ENCODE measurements around the gene NAMPT.

Gene NAMPT

DNA sequence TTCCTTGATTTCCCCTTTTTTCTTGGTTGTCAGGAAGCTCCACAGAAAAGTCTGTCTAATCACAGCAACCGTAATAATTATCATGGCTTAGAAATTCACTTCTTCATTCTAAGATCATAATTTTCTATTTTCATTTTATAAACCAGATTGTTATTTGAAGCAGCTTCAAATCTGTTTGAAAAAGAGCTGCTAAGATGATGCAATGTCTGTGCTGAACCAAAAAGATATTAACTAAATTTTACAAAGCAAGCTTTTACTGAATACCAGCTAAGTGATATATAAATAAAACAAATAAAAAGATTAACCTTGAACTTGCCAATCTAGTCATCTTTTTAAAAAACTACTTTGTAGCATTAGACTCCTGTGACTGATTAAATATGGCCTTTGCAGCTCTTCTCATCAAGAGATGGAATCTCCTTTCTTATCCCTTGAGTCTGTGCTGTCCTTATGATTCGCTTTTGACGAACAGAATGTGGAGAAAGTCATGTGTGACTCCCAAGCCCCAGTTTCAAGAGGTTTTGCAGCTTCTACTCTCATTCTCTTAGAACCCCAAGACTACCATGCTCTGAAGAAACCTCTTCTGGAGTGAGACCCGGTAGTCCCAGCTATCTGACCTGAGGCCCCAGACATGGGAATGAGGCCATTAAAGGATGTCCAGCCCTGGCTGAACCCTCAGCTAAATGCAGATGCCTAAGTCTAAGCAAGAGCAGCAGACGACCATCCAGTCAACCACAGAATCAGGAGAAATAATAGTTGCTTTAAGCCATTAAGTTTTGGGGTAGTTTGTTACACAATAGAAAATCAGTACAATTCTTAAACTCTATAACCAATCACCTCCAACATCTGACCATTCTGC is 14.4 kb downstream of the NAMPT start:
- DNase-seq: no peak

DNA sequence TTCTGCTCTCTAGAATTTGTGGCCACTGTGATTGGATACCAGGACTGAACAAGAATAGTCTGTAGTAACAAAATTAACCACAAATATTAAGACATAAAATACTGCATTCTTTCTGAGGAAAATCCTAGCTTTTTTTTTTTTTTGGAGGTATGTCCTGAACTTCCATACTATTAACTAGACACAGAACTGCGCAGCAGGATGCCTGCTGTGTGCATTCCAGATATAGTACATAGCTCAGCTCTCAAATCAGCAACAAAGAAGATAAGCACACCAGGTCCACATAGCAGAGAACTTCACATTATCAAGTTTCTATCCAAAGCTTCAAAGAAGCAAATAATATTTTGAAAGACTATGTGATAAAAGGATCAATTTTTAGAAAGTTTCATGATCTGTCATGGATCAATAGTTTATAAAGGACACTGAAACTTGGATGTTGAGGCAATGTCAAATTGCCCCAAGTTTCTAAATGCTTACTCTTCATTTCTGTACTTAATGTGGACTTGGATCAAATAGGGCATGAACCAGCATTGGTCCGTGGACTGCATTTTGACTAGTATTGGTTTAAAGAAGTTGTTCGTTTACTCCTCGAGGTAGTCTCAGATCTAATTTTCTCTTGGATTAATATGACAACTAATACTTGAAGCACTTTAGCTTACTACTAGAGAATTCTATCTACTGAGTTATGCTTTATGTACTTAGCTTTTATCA is 15.4 kb downstream of the NAMPT start:
- no peak for DNase-seq

DNA sequence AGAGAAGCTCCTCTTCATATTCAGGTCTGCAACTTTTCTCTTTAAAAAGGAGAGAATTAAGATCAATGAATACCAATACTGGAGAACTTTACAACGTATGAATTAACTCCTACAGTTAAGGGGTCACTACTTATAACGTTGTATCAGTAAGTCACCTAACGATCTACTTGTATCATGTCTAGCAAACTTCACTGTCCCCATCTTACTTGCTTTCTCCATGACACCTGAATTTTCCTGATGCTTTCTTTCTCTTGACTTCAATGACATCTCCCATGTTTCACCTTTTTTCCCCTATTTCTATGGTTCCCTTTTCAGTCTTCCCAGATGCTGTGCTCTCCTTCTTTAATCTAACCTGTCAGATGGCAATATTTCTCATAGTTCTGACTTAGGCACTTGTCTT is 19.6 kb downstream of the NAMPT start:
- DNase-seq: no peak

DNA sequence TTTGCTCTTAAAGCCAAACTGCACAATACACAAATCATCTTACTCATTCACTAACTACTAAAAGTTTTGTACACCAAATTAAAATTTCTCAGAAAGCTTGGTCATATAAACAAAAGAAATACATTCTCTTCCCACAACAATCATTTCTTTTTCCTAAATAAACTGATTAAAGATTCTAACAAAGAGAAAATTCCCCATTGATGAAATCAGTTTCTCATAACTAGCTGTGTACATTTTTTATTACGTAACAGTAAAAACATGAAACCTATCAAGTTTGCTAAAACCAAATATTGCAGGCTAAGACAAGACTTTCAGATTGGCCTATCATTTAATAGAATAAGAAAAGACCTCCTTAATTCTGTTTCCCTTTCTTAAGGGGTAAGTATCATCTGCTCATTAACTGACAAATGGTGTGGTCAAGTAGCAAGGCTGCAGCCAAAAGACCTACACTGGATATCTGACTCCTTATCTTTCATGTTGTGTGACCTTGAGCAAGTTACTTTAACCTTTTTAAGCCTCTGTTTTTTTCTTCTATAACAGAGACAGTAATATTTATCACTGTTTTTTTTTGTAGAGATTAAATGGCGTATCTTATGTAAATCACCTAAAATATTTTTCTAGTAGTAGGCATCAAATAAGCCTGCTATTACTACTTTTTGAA is 22.4 kb downstream of the NAMPT start:
- no peak for DNase-seq

- DNase-seq: no peak
Observed at GRCh38 chr7:106260136-106260561, 24.6 kb downstream of the NAMPT start.

GRCh38 chr7:106258789-106259188 is 26.0 kb downstream of the NAMPT start:
- no peak for DNase-seq

- DNase-seq: no peak
Observed at GRCh38 chr7:106257752-106258151, 27.0 kb downstream of the NAMPT start.

DNA sequence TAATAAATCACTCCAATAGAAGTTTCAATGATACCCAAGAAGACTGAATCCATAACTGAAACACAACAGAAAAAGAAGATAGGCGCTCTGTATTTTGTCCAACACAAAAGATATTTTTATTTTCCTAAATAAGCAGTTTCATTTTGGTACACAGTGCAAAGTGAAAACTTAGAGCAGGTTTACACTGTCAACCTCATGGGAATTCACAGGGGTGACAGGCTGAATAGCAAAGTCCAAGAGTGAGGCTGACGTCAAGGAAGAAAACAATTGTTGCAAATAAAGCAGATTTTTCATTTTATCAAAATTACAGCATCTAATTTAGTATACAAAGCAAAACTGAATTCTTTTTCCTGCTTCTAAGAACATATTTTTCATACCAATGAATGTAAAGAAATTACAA is 28.6 kb downstream of the NAMPT start:
- no peak for DNase-seq

DNA sequence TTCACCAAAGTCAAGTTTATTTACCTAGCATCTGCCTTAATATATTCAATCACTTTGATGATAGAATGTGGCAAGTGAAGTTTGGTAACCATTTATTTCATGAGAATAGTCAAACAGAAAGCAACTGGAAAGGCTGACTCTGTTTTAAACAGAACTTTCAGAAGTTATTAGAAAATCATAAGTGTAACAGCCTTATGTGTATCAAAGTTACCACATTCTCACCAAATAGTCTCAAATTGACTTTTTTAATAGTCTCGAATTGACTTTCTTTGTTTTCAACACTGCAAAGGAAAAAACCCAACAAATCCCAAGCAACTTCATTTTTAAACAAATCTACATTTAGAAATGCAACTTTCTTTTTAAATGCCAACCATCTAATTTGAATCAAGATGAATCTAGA is 29.5 kb downstream of the NAMPT start:
- DNase-seq: no peak

GRCh38 chr7:106254525-106255116 is 30.2 kb downstream of the NAMPT start:
- DNase-seq: no peak

GRCh38 chr7:106252568-106252967 is 32.2 kb downstream of the NAMPT start:
- no peak for DNase-seq

DNA sequence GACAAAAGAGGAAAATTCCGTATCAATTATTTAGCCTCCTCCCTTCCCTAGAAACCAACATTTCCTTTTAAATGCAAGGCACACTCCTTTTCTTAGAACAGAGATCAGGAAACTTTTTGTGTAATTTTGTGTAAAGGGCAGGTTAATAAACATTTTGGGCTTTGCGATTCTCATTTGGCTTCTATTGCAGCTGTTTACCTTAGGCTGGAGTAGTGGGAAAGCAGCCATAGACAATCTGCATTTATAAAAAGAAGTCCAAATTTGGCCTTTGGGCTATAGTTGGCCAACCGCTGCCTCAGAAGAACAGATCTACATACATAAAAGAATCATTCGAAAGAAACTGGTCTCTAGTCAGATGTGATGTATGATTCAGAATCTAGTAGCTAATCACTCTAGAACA is 35.3 kb downstream of the NAMPT start:
- DNase-seq: no peak

GRCh38 chr7:106248600-106248999 is 36.2 kb downstream of the NAMPT start:
- DNase-seq: no peak

DNA sequence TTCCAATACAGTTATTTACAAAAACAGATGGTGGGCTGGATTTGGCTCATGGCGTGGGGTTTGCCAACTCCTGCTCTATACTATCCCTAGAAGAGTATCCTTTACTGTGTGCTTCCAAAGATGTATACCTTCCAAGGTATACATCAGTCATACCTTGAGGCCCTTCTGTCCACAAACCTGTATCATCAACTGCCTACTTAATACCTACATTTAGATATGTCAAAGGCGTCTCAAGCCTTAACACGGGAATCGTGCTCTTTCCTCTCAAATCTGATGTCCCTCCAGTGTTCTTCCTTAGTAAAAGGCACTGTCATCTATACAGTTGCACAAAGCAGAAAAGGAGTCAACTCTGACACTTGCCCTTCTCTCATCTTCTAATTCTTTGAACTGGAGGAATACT is 36.9 kb downstream of the NAMPT start:
- no peak for DNase-seq

DNA sequence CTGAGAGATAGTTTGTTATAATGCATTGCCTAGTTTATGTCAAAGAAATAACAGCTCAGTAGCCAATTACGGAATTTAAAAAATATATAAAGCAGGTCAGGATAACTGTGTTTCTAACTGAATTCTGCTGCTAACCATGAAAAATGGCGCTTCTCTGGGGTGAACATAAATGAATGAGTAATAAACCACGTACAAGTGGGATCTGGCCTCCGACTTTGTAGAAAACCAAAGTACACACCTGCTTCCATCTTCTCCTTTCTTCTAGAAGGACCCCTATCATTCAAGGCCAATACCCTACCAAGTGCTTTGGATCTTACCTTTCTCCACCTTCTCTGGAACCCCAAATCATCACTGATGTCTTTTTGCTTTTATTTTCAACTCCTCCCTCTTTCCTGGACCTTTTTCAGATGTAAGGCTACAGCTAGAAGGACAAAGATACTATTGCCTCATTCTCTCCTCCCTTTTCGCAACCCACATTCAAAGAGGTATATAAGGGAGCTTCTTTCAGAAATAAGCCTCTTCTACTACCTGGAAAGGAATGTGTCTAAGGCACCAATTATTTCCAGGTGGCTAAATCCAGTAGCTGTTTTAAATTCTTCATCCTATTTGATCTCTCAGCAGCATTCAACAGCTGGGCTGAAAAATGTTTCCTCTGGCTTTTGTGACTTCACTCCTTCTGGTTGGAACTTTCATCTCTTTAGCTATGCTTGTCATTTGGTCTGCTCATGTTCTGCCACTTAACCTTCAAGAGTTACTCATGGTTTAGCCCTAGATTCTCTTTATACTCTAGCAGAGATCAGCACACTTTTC is 37.7 kb downstream of the NAMPT start:
- no peak for DNase-seq

DNA sequence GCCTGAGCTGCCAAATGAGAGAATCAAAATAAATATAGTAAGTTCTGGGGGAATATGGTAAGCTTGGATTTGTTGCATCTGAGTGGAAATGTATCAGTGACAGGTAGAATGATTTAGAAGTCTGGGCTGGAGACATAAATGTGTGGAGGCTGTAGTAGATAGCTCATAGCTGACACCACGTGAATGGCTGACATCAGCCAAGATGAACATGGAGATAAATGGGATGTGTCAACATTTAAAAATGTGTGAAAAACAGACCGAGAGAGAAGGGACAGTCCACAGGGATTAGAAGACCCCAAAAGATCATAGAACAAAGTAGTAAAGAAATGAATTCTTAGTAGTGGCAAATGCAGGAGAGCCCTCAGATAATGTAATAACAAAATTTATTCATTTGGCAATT is 40.9 kb downstream of the NAMPT start:
- no peak for DNase-seq

DNA sequence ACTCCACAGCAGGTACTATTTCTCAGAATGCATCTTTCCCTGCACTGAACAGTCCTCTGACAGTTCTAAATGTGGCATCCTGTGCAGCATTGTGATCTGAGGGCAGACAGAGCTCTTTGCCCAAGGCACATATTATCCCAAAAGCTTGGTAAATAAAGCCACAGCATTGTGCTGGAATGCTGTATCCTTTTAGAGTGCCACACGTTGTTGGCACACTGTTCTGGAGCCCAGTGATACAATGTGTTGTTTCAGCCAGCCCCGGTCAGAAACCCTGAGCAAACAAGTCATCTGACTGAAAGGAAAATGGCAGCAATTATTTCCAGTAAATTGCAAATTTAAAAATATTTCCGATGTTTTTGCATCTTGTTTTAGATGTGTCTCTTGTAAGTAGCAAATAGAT is 45.4 kb downstream of the NAMPT start:
- DNase-seq: no peak

- DNase-seq: no peak
Observed at GRCh38 chr7:106238830-106239229, 46.0 kb downstream of the NAMPT start.

DNA sequence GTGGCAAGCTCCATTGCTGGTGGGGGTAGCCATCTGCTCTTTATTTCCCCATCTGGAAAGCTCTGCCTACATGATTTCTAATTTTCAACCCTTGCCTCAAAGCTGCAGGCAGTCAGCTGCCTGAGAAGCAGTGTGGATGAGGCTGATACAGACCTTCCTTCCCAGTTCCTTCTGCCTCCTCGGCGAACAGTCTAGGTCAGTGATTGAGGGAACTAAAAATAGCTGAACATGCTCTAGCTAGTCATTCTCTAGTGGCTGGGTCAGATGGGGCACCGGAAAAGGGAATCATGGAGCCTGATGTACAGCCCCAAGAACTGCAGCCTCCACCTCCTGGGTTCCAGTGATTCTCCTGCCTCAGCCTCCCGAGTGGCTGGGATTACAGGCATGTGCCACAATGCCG is 48.7 kb downstream of the NAMPT start:
- no peak for DNase-seq

DNA sequence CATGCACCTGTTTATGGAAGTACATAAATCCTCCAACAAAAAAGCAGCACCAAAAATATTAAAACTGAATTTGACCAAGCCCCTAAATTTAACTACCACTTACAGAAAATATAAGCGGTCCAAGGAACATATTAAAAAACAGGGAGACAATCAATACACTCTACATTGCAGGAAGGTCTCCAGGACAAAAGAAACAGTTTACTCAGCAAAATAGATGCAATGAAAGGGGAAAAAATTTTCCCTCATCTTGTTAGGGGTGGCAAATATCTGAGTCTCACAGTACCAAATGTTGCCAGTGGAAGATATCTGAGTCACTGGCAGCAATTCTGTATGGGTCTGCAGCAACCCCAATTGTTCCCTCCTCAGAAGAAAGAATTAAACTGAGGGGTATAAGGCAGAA is 50.4 kb downstream of the NAMPT start:
- no peak for DNase-seq

DNA sequence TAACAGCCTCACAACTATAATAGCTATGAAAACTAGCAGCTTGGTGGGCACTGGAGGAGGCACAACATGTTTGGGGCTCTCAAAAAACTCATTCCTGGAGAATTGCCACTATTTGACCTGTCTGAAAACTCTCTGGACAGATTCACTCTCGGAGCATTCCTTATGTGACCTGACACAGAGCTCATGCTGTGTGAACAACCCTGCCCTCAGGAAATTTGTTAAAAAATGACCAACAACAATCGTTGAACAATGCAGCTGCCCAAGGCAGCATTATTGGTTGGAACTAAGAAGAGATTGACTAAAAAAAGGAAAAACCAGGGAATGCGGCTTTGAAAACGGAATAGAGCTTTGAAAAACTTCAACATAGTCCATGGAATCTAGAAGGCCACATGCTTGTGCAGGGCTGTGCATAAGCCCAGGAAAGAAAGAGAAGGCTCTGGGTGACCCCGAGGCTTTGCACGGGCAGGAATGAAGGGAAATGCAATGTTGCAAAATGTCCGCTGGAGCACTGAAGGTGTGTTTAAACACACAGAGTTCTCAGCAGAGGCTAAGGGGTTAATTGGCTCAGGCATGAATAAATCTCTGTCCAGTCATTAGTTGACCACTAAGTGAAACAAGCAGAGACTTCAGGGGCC is 52.8 kb downstream of the NAMPT start:
- DNase-seq: no peak

DNA sequence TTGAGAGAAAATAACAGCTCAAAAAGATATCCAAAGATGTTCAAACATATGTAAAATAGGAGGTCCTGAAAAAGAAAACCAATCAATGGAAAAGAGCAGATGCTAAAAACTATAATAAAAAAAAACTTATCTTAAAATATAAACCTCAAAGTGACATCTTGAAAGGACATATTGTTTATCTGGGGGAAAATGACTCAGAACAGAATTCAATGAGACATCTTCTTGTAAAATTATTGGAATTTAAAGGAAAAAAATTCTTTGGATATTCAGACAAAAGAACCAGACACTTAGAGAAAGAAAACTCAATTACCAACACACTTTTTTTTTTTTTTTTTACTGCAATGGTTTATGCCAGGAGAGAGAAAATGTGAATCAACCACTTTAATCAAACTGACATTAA is 58.9 kb downstream of the NAMPT start:
- DNase-seq: no peak
